ENCODE data around the gene PRR14L. TPM values are rescaled to one million over a fixed set of nuclear protein-coding genes. Genes with fewer than 3 reads are reported as not detected.

PRR14L gene
- total RNA-seq, 1 donor from 2014 or later: 69.8 TPM

DNA sequence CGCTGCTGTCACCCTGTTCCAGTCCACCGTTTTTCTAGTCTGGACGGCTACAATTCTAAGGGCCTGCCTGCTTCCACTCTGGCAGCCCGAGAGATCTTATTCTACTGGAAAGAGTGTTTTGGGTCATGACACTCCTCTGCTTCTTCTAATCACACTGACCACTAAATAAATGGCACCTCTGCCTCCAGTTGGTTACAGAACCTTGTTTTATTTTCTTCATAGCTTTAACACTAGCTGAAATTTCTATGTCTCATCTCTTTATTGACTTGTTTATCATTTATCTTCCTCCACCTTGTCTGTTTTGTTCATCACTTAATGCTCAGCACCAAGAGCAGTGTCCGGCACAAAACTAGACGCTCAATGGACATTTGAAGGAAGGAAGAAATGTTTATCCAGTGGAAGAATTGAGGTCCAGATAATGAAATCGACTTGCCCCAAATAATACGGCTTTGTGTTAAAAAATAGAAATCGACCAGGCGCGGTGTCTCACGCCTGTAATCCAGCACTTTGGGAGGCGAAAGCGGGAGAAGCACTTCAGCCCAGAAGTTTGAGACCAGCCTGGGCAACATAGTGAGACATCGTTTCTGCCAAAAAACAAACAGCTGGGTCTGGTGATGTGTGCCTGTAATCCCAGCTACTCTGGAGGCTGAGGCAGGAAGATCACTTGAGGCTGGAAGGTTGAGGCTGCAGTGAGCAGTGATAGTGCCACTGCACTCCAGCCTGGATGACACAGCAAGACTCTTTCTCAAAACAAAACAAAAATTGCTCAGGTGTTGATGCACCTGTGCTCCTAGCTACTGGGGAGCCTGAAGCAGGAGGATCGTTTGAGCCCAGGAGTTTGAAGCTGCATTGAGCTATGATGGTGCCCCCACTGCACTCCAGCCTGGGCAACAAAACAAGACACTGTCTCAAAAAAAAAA, 693 bp upstream of the PRR14L start:
- H3K4me1 ChIP-seq (ENCODE audit: insufficient read depth, low read length): peaks cover 38% of the 10 kb centered on the region
- H2AFZ ChIP-seq (ENCODE audit: low read depth, low read length): peak overlapping the region; percentile 77
- H3K36me3 ChIP-seq (ENCODE audit: insufficient read depth, low read length): no peaks in the 10 kb centered on the region
- TF ChIP-seq, protein P1, sequence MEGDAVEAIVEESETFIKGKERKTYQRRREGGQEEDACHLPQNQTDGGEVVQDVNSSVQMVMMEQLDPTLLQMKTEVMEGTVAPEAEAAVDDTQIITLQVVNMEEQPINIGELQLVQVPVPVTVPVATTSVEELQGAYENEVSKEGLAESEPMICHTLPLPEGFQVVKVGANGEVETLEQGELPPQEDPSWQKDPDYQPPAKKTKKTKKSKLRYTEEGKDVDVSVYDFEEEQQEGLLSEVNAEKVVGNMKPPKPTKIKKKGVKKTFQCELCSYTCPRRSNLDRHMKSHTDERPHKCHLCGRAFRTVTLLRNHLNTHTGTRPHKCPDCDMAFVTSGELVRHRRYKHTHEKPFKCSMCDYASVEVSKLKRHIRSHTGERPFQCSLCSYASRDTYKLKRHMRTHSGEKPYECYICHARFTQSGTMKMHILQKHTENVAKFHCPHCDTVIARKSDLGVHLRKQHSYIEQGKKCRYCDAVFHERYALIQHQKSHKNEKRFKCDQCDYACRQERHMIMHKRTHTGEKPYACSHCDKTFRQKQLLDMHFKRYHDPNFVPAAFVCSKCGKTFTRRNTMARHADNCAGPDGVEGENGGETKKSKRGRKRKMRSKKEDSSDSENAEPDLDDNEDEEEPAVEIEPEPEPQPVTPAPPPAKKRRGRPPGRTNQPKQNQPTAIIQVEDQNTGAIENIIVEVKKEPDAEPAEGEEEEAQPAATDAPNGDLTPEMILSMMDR (IDR thresholded peaks at IDR 0.05; ENCODE audit: insufficient read depth, low read depth, low read length): no peak
- TF ChIP-seq EZH2 (IDR thresholded peaks at IDR 0.05; ENCODE audit: insufficient read depth, low read length): no peak
- Mint-ChIP-seq H3K36me3 (ENCODE audit: low read depth, unreplicated experiment) (no peaks in the 10 kb centered on the region), H3K4me3 (ENCODE audit: unreplicated experiment) (peak overlapping the region; percentile 98), H3K9me3 (ENCODE audit: unreplicated experiment) (no peaks in the 10 kb centered on the region), H3K4me1 (ENCODE audit: low read depth, unreplicated experiment) (peaks cover 26% of the 10 kb centered on the region), H3K27me3 (ENCODE audit: low read depth, unreplicated experiment) (no peaks in the 10 kb centered on the region), H3K27ac (ENCODE audit: unreplicated experiment) (peak overlapping the region; percentile 82)
- DNase-seq (ENCODE audit: low read depth) (no peak), FAIRE-seq (no peak)
- peak overlapping the region; percentile 42 for H3K27ac ChIP-seq (ENCODE audit: low read depth, low read length)
- H3K9ac ChIP-seq (ENCODE audit: low read length): peak overlapping the region; percentile 96
- H3K4me3 ChIP-seq (ENCODE audit: insufficient read depth, low read depth, low read length): peak overlapping the region; percentile 93
- H3K79me2 ChIP-seq (ENCODE audit: insufficient read depth, low read length): peaks cover 58% of the 10 kb centered on the region
- H3K9me3 ChIP-seq (ENCODE audit: insufficient read depth, low read depth, low read length): no peaks in the 10 kb centered on the region
- no peaks in the 10 kb centered on the region for H4K20me1 ChIP-seq (ENCODE audit: insufficient read depth, low read length)
- no peaks in the 10 kb centered on the region for H3K27me3 ChIP-seq (ENCODE audit: insufficient read depth, low read length)
- peak overlapping the region; percentile 96 for H3K4me2 ChIP-seq (ENCODE audit: low read length)

DNA sequence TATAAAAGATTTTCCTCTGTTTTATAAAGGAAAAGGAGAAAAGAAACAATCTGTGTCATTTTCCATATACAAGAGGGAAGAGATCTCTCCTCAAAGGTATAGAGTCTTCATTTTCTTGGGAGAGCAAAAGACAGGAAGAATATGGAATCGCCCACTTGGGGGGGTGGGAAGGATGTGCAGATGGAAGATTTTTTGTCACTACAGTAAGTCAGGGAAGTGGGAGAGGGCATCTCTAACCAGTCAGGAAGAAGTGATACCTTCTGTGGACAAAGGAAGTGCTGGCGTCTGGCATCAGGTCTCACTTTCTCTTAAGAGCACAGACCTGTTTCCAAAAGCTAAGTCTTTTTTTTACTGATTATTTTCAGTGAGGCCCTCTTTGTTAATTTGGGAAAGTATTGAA, 1.4 kb downstream of the PRR14L start:
- no peak for TF ChIP-seq EZH2 (IDR thresholded peaks at IDR 0.05; ENCODE audit: insufficient read depth, low read length)
- TF ChIP-seq, protein P1 (IDR thresholded peaks at IDR 0.05; ENCODE audit: insufficient read depth, low read depth, low read length): no peak
- Histone ChIP-seq H3K36me3 (ENCODE audit: insufficient read depth, low read length) (no peaks in the 10 kb centered on the region), H3K4me1 (ENCODE audit: insufficient read depth, low read length) (peaks cover 25% of the 10 kb centered on the region), H2AFZ (ENCODE audit: low read depth, low read length) (no peak overlapping the region), H3K9me3 (ENCODE audit: insufficient read depth, low read depth, low read length) (no peaks in the 10 kb centered on the region), H3K27me3 (ENCODE audit: insufficient read depth, low read length) (no peaks in the 10 kb centered on the region), H4K20me1 (ENCODE audit: insufficient read depth, low read length) (no peaks in the 10 kb centered on the region), H3K79me2 (ENCODE audit: insufficient read depth, low read length) (peaks cover 60% of the 10 kb centered on the region), H3K9ac (ENCODE audit: low read length) (peak overlapping the region; percentile 96), H3K4me2 (ENCODE audit: low read length) (peak overlapping the region; percentile 96), H3K27ac (ENCODE audit: low read depth, low read length) (no peak overlapping the region), H3K4me3 (ENCODE audit: insufficient read depth, low read depth, low read length) (peak overlapping the region; percentile 93)
- H3K4me1 Mint-ChIP-seq (ENCODE audit: low read depth, unreplicated experiment): peaks cover 21% of the 10 kb centered on the region
- DNase-seq (ENCODE audit: low read depth): no peak
- H3K4me3 Mint-ChIP-seq (ENCODE audit: unreplicated experiment): peak overlapping the region; percentile 98
- no peaks in the 10 kb centered on the region for H3K27me3 Mint-ChIP-seq (ENCODE audit: low read depth, unreplicated experiment)
- H3K9me3 Mint-ChIP-seq (ENCODE audit: unreplicated experiment): no peaks in the 10 kb centered on the region
- H3K27ac Mint-ChIP-seq (ENCODE audit: unreplicated experiment): peak overlapping the region; percentile 21
- FAIRE-seq: no peak
- no peaks in the 10 kb centered on the region for H3K36me3 Mint-ChIP-seq (ENCODE audit: low read depth, unreplicated experiment)

DNA sequence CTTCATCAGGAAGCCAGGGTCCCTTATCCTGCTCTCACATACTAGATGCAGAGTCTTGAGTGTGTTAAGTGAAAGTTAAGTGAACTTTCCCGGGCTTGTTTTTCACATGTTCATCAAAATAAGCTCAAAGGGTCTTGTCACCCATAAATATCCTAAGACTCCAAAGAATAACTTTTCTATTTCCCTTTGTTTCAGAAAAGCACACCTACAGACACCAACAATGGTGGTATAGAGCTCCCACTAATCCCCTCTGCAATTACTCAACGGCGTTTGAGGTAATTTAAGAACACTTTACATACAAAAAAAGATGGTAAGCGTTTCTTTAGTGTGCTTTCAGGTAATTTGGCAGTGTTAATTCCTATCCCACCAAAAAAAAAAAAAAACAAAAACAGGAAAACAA, 2.5 kb downstream of the PRR14L start:
- Mint-ChIP-seq H3K36me3 (ENCODE audit: low read depth, unreplicated experiment) (peaks cover 4% of the 10 kb centered on the region), H3K9me3 (ENCODE audit: unreplicated experiment) (no peaks in the 10 kb centered on the region), H3K27me3 (ENCODE audit: low read depth, unreplicated experiment) (no peaks in the 10 kb centered on the region), H3K4me1 (ENCODE audit: low read depth, unreplicated experiment) (peaks cover 13% of the 10 kb centered on the region), H3K4me3 (ENCODE audit: unreplicated experiment) (peak overlapping the region; percentile 98), H3K27ac (ENCODE audit: unreplicated experiment) (peak overlapping the region; percentile 69)
- FAIRE-seq (no peak), DNase-seq (ENCODE audit: low read depth) (no peak)
- no peak overlapping the region for H3K4me3 ChIP-seq (ENCODE audit: insufficient read depth, low read depth, low read length)
- H4K20me1 ChIP-seq (ENCODE audit: insufficient read depth, low read length): peaks cover 7% of the 10 kb centered on the region
- H3K4me2 ChIP-seq (ENCODE audit: low read length): peak overlapping the region; percentile 96
- no peak for TF ChIP-seq EZH2 (IDR thresholded peaks at IDR 0.05; ENCODE audit: insufficient read depth, low read length)
- TF ChIP-seq, protein P1 (IDR thresholded peaks at IDR 0.05; ENCODE audit: insufficient read depth, low read depth, low read length): no peak
- H3K36me3 ChIP-seq (ENCODE audit: insufficient read depth, low read length): no peaks in the 10 kb centered on the region
- H2AFZ ChIP-seq (ENCODE audit: low read depth, low read length): no peak overlapping the region
- peak overlapping the region; percentile 96 for H3K9ac ChIP-seq (ENCODE audit: low read length)
- peaks cover 16% of the 10 kb centered on the region for H3K4me1 ChIP-seq (ENCODE audit: insufficient read depth, low read length)
- H3K79me2 ChIP-seq (ENCODE audit: insufficient read depth, low read length): peaks cover 70% of the 10 kb centered on the region
- no peak overlapping the region for H3K27ac ChIP-seq (ENCODE audit: low read depth, low read length)
- H3K9me3 ChIP-seq (ENCODE audit: insufficient read depth, low read depth, low read length): no peaks in the 10 kb centered on the region
- H3K27me3 ChIP-seq (ENCODE audit: insufficient read depth, low read length): no peaks in the 10 kb centered on the region
